ENCODE data around the gene C3orf20.

C3orf20 gene

GRCh38 chr3:14774431-14774830 lies 99.5 kb downstream of the C3orf20 start:
- TF ChIP-seq CTCF (conservative IDR thresholded peaks at IDR 0.05; ENCODE audit: low read depth, low read length): no peak
- Histone ChIP-seq H3K4me2 (no peak overlapping the region), H2AFZ (ENCODE audit: low read depth) (no peak overlapping the region), H3K79me2 (ENCODE audit: insufficient read depth, low read depth) (no peaks in the 10 kb centered on the region), H3K4me1 (ENCODE audit: low read depth, poor library complexity, severe bottlenecking) (no peaks in the 10 kb centered on the region), H4K20me1 (ENCODE audit: insufficient read depth) (no peaks in the 10 kb centered on the region), H3K27me3 (ENCODE audit: insufficient read depth, low read depth) (no peaks in the 10 kb centered on the region), H3K27ac (no peak overlapping the region), H3K9ac (no peak overlapping the region), H3K36me3 (ENCODE audit: insufficient read depth) (no peaks in the 10 kb centered on the region), H3K4me3 (IDR thresholded peaks at IDR 0.05; ENCODE audit: insufficient read depth, low read depth, low read length) (no peak overlapping the region)

GRCh38 chr3:14775011-14775410 lies 100.1 kb downstream of the C3orf20 start:
- no peaks in the 10 kb centered on the region for H4K20me1 ChIP-seq (ENCODE audit: insufficient read depth)
- no peaks in the 10 kb centered on the region for H3K36me3 ChIP-seq (ENCODE audit: insufficient read depth)
- no peak overlapping the region for H3K4me2 ChIP-seq
- no peak overlapping the region for H3K27ac ChIP-seq
- H2AFZ ChIP-seq (ENCODE audit: low read depth): no peak overlapping the region
- H3K4me3 ChIP-seq (IDR thresholded peaks at IDR 0.05; ENCODE audit: insufficient read depth, low read depth, low read length): no peak overlapping the region
- H3K27me3 ChIP-seq (ENCODE audit: insufficient read depth, low read depth): no peaks in the 10 kb centered on the region
- H3K9ac ChIP-seq: no peak overlapping the region
- TF ChIP-seq CTCF (conservative IDR thresholded peaks at IDR 0.05; ENCODE audit: low read depth, low read length): no peak
- no peaks in the 10 kb centered on the region for H3K4me1 ChIP-seq (ENCODE audit: low read depth, poor library complexity, severe bottlenecking)
- H3K79me2 ChIP-seq (ENCODE audit: insufficient read depth, low read depth): no peaks in the 10 kb centered on the region

GRCh38 chr3:14775563-14775962 lies 100.6 kb downstream of the C3orf20 start:
- H3K27ac ChIP-seq: no peak overlapping the region
- H3K36me3 ChIP-seq (ENCODE audit: insufficient read depth): no peaks in the 10 kb centered on the region
- H4K20me1 ChIP-seq (ENCODE audit: insufficient read depth): no peaks in the 10 kb centered on the region
- H3K4me1 ChIP-seq (ENCODE audit: low read depth, poor library complexity, severe bottlenecking): no peaks in the 10 kb centered on the region
- no peak overlapping the region for H3K9ac ChIP-seq
- H3K79me2 ChIP-seq (ENCODE audit: insufficient read depth, low read depth): no peaks in the 10 kb centered on the region
- H3K4me2 ChIP-seq: no peak overlapping the region
- TF ChIP-seq CTCF (conservative IDR thresholded peaks at IDR 0.05; ENCODE audit: low read depth, low read length): no peak
- H2AFZ ChIP-seq (ENCODE audit: low read depth): no peak overlapping the region
- no peak overlapping the region for H3K4me3 ChIP-seq (IDR thresholded peaks at IDR 0.05; ENCODE audit: insufficient read depth, low read depth, low read length)
- no peaks in the 10 kb centered on the region for H3K27me3 ChIP-seq (ENCODE audit: insufficient read depth, low read depth)

GRCh38 chr3:14779069-14779685 lies 104.2 kb downstream of the C3orf20 start:
- no peak overlapping the region for H3K4me2 ChIP-seq
- H4K20me1 ChIP-seq (ENCODE audit: insufficient read depth): no peaks in the 10 kb centered on the region
- H3K36me3 ChIP-seq (ENCODE audit: insufficient read depth): no peaks in the 10 kb centered on the region
- no peak for TF ChIP-seq CTCF (conservative IDR thresholded peaks at IDR 0.05; ENCODE audit: low read depth, low read length)
- H3K4me1 ChIP-seq (ENCODE audit: low read depth, poor library complexity, severe bottlenecking): no peaks in the 10 kb centered on the region
- no peak overlapping the region for H2AFZ ChIP-seq (ENCODE audit: low read depth)
- H3K79me2 ChIP-seq (ENCODE audit: insufficient read depth, low read depth): no peaks in the 10 kb centered on the region
- H3K9ac ChIP-seq: no peak overlapping the region
- H3K4me3 ChIP-seq (IDR thresholded peaks at IDR 0.05; ENCODE audit: insufficient read depth, low read depth, low read length): no peak overlapping the region
- no peak overlapping the region for H3K27ac ChIP-seq
- H3K27me3 ChIP-seq (ENCODE audit: insufficient read depth, low read depth): no peaks in the 10 kb centered on the region
